Activated B cell treated with CpG ODN at 0.5 μM for 24 hours (primary cell): ENCODE data around the gene LAS1L. TPM values are rescaled to one million over a fixed set of nuclear protein-coding genes. Genes with fewer than 3 reads are reported as not detected.
"Not testable (repeated sequence)": the region's sequence is repeated elsewhere in the genome, so short reads cannot be mapped to it uniquely, and the experiment has no call there.

Experiments used
- ATAC-seq: fragments of 200-7000 bp; cut with Tn5 transposase; one replicate; pipeline ENCODE4 v1.10.0; 2021; ENCODE audit warnings: low read depth, mild to moderate bottlenecking, moderate library complexity
- CTCF ChIA-PET: fragments of 350-600 bp; sonication (Branson Sonifier 250); formaldehyde crosslinking; loops from one replicate; lab custom pipeline; 2021; ENCODE audit warnings: antibody characterized with exemption; lab: Charles Lee
- POLR2A ChIA-PET: fragments of 350-600 bp; sonication (Branson Sonifier 250); formaldehyde crosslinking; loops from one replicate; lab custom pipeline; 2021; ENCODE audit warnings: antibody characterized with exemption; lab: Charles Lee
- DNase-seq: peaks from one replicate; pipeline ENCODE4 v3.0.0; 2022
- H3K27ac Mint-ChIP-seq: one replicate; pipeline ENCODE4 v1.8.0; 2020; ENCODE audit warnings: mixed read lengths
- H3K27me3 Mint-ChIP-seq: one replicate; pipeline ENCODE4 v1.8.0; 2021; ENCODE audit warnings: mixed read lengths
- H3K36me3 Mint-ChIP-seq: one replicate; pipeline ENCODE4 v1.8.0; 2021; ENCODE audit warnings: low read depth, mixed read lengths
- H3K4me1 Mint-ChIP-seq: one replicate; pipeline ENCODE4 v1.8.0; 2021; ENCODE audit warnings: mixed read lengths
- H3K4me3 Mint-ChIP-seq: one replicate; pipeline ENCODE4 v1.8.0; 2020; ENCODE audit warnings: mild to moderate bottlenecking, mixed read lengths
- H3K9me3 Mint-ChIP-seq: one replicate; pipeline ENCODE4 v1.8.0; 2020; ENCODE audit warnings: mixed read lengths
- CTCF ChIP-seq: fragments of 200-600 bp; IDR thresholded peaks from one replicate; pipeline ENCODE4 v1.8.0; 2022; ENCODE audit warnings: antibody characterized with exemption, mild to moderate bottlenecking
- intact Hi-C: fragments of 100-400 bp; cut with micrococcal nuclease; formaldehyde crosslinking; loops from one replicate; pipeline ENCODE4 v1.15.1; 2024
- total RNA-seq: library from RNA; stranded (reverse); gene quantifications from 2 replicates; pipeline ENCODE4 v1.2.3, GENCODE V29; 2022

LAS1L gene
- total RNA-seq, 1 donor from 2014 or later, result 54.0 TPM

- no peak for TF ChIP-seq CTCF
- H3K27ac Mint-ChIP-seq, result no peak overlapping the region
- ATAC-seq (no peak), DNase-seq (no peak)
- ChIA-PET POLR2A (no interaction called here), CTCF (no interaction called here)
- no peak overlapping the region for H3K4me3 Mint-ChIP-seq
- intact Hi-C loops, result no loop called here
- H3K36me3 Mint-ChIP-seq, result peaks cover 16% of the 10 kb centered on the region
- H3K4me1 Mint-ChIP-seq, result no peaks in the 10 kb centered on the region
- H3K27me3 Mint-ChIP-seq, result no peaks in the 10 kb centered on the region
- no peaks in the 10 kb centered on the region for H3K9me3 Mint-ChIP-seq
Observed at GRCh38 chrX:65502618-65503017, 32.0 kb downstream of the LAS1L start.

- Mint-ChIP-seq H3K27me3 (no peaks in the 10 kb centered on the region), H3K36me3 (no peaks in the 10 kb centered on the region), H3K27ac (no peak overlapping the region), H3K9me3 (no peaks in the 10 kb centered on the region), H3K4me3 (no peak overlapping the region), H3K4me1 (no peaks in the 10 kb centered on the region)
- ATAC-seq, result no peak
- TF ChIP-seq CTCF, result no peak
- DNase-seq, result no peak
- ChIA-PET POLR2A (no interaction called here), CTCF (no interaction called here)
- intact Hi-C loops, result no loop called here
Observed at GRCh38 chrX:65493431-65493830, 41.2 kb downstream of the LAS1L start.

- no peaks in the 10 kb centered on the region for H3K9me3 Mint-ChIP-seq
- ChIA-PET CTCF (no interaction called here), POLR2A (no interaction called here)
- DNase-seq, result no peak
- no peak for TF ChIP-seq CTCF
- intact Hi-C loops, result no loop called here
- no peak overlapping the region for H3K4me3 Mint-ChIP-seq
- H3K36me3 Mint-ChIP-seq, result no peaks in the 10 kb centered on the region
- ATAC-seq, result no peak
- H3K27me3 Mint-ChIP-seq, result no peaks in the 10 kb centered on the region
- no peak overlapping the region for H3K27ac Mint-ChIP-seq
- H3K4me1 Mint-ChIP-seq, result no peaks in the 10 kb centered on the region
Observed at GRCh38 chrX:65491620-65492019, 43.0 kb downstream of the LAS1L start.

- Mint-ChIP-seq H3K27ac (no peak overlapping the region), H3K4me1 (no peaks in the 10 kb centered on the region), H3K36me3 (no peaks in the 10 kb centered on the region), H3K9me3 (no peaks in the 10 kb centered on the region), H3K27me3 (no peaks in the 10 kb centered on the region), H3K4me3 (no peak overlapping the region)
- intact Hi-C loops, result no loop called here
- POLR2A ChIA-PET, result no interaction called here
- TF ChIP-seq CTCF, result no peak
- ATAC-seq (no peak), DNase-seq (no peak)
- CTCF ChIA-PET, result no interaction called here
Observed at GRCh38 chrX:65488495-65488894, 46.1 kb downstream of the LAS1L start.

- intact Hi-C loops, result no loop called here
- Mint-ChIP-seq H3K4me3 (no peak overlapping the region), H3K27me3 (no peaks in the 10 kb centered on the region), H3K9me3 (no peaks in the 10 kb centered on the region), H3K4me1 (no peaks in the 10 kb centered on the region), H3K27ac (no peak overlapping the region), H3K36me3 (peaks cover 6% of the 10 kb centered on the region)
- DNase-seq (no peak), ATAC-seq (no peak)
- POLR2A ChIA-PET, result no interaction called here
- CTCF ChIA-PET, result no interaction called here
- TF ChIP-seq CTCF, result no peak
Observed at GRCh38 chrX:65480960-65481359, 53.6 kb downstream of the LAS1L start.

GRCh38 chrX:65479102-65479501 lies 55.5 kb downstream of the LAS1L start:
- intact Hi-C loops, POLR2A ChIA-PET, H3K27ac Mint-ChIP-seq, H3K4me1 Mint-ChIP-seq, CTCF ChIA-PET, ATAC-seq, H3K4me3 Mint-ChIP-seq, H3K9me3 Mint-ChIP-seq, H3K27me3 Mint-ChIP-seq, DNase-seq: not testable (repeated sequence)
- peaks cover 13% of the 10 kb centered on the region for H3K36me3 Mint-ChIP-seq
